Esophagus (tissue), 2 donors: ENCODE measurements around the gene NOBOX. TPM values are rescaled to one million over a fixed set of nuclear protein-coding genes. Genes with fewer than 3 reads are reported as not detected.
"Not testable (repeated sequence)": the region's sequence is repeated elsewhere in the genome, so short reads cannot be mapped to it uniquely, and the experiment has no call there.

Experiments used
- H3K27ac ChIP-seq, 2 donors: one replicate each; pipeline ENCODE4 v1.5.1; 2013; ENCODE audit warnings: low read depth in 2 of 2, mild to moderate bottlenecking in 2 of 2, inconsistent platforms in 1 of 2, low read length in 1 of 2, moderate library complexity in 1 of 2
- H3K27me3 ChIP-seq, 2 donors: one replicate each; pipeline ENCODE4 v1.6.1; 2013; ENCODE audit warnings: low read length in 2 of 2, control low read depth in 1 of 2, mild to moderate bottlenecking in 1 of 2; ENCODE audit not compliant: insufficient read depth in 2 of 2, control insufficient read depth in 1 of 2
- H3K36me3 ChIP-seq, 2 donors: one replicate each; pipeline ENCODE4 v1.6.1; 2013; ENCODE audit warnings: low read length in 1 of 2; ENCODE audit not compliant: control insufficient read depth in 2 of 2, insufficient read depth in 2 of 2
- H3K4me1 ChIP-seq, 2 donors: one replicate each; pipeline ENCODE4 v1.6.1; 2013; ENCODE audit warnings: low read length in 1 of 2; ENCODE audit not compliant: control insufficient read depth in 2 of 2, insufficient read depth in 2 of 2
- H3K4me3 ChIP-seq, 2 donors: one replicate each; pipeline ENCODE4 v1.5.1; 2013; ENCODE audit warnings: low read length in 2 of 2, mild to moderate bottlenecking in 2 of 2, low read depth in 1 of 2, moderate library complexity in 1 of 2
- H3K9me3 ChIP-seq, 2 donors: one replicate each; pipeline ENCODE4 v1.6.1; 2013; ENCODE audit warnings: mild to moderate bottlenecking in 2 of 2, low read depth in 1 of 2, low read length in 1 of 2, moderate library complexity in 1 of 2; ENCODE audit not compliant: control insufficient read depth in 2 of 2, insufficient read depth in 1 of 2
- WGBS, 2 donors: extraction: QIAGEN DNeasy Blood & Tissue Kit; methylation state at CpG; one replicate each; pipeline ENCODE4 v1.1.7; 2013; 5-methylcytosine and 5-hydroxymethylcytosine counted together
- polyA plus RNA-seq, 2 donors: library from polyadenylated mRNA; stranded (reverse); fragments of 200-250 nt; gene quantifications; one replicate each; pipeline ENCODE4 v1.2.3, GENCODE V29; 2013
- donor health status: healthy with polysubstance abuse.
- donor health status: Bipolar disorder and iron deficiency.

Gene NOBOX
- polyA plus RNA-seq, 2 donors, result not detected

DNA sequence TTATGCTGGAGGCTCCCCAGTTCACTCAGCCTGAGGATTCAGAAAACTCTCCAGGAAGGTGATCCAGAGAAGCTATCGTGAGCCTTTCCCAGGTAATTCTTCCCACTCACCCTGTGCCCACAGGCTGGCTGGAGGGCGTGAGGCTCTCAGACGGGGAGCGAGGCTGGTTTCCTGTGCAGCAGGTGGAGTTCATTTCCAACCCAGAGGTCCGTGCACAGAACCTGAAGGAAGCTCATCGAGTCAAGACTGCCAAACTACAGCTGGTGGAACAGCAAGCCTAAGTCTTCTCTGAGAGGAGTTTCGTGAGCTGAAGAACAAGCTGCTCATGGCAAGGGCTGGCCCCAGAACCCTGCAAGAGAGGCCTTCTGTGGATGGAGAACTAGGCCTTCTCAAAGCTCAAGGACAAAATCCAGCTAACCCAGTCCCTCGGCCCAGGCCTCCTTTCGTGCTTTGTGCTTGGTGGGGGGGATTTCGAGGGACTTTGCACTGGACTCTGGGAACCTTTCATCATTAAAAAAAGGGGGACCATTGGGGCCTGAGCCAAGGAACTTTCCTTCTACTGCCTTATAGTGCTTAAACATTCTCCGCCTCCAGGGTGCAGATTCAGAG, 23.6 kb downstream of the NOBOX start:
- peaks cover 11 to 14% of the 10 kb centered on the region in 2 donors for H3K36me3 ChIP-seq

DNA sequence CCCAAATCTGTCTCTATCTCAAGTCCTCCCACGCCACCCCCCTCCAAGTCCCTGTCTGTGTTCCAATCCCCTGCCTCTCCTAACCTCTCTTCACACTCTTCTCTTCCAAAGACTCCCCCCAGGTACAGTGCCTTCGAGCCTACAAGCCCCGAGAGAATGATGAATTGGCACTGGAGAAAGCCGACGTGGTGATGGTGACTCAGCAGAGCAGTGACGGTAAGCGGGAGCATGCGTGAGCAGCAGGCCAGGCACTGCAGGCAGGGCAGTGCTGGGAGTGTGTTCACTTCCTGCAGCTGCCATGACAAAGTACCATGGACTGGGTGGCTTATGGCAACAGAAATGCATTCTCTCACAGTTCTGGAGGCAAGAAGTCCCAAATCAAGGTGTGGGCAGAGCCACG, 24.8 kb downstream of the NOBOX start:
- H3K4me1 ChIP-seq, result peaks cover 0 to 3% of the 10 kb centered on the region in 2 donors
- 86% methylated on average over 9 of the region's 9 CpGs for WGBS, 2 donors
- peaks cover 11 to 14% of the 10 kb centered on the region in 2 donors for H3K36me3 ChIP-seq
- H3K9me3 ChIP-seq, result peaks cover 3% of the 10 kb centered on the region in 2 donors
- no peaks in the 10 kb centered on the region for H3K27me3 ChIP-seq
- H3K27ac ChIP-seq, result no peak overlapping the region
- no peak overlapping the region for H3K4me3 ChIP-seq

More for the DNA sequence above, 23.6 kb downstream of the NOBOX start:
- Histone ChIP-seq H3K27ac (no peak overlapping the region), H3K4me3 (no peak overlapping the region), H3K4me1 (peaks cover 3 to 8% of the 10 kb centered on the region in 2 donors), H3K27me3 (no peaks in the 10 kb centered on the region), H3K9me3 (peaks cover 3% of the 10 kb centered on the region in 2 donors)
- 95 to 96% methylated on average over 11 of the region's 11 CpGs for WGBS, 2 donors

DNA sequence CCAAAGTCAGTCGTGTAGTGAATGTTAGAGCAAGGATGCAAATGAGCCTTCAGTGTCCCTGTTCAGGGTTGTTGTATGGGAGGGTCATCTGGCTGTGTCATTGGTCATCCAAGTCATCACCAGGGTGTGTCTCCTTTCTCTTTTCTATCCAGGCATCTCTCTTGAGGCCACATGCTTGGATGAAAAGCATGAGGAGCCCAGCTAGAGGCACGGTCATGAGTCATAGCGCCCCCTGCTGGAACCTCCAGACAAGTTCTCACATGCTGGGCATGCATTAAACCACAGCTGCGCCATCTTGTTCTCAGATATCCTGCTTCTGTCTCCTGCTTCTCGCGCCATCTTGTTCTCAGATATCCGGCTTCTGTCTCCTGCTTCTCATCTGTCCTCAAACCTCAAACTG, 34.3 kb downstream of the NOBOX start:
- not testable (repeated sequence) for H3K27ac ChIP-seq, H3K27me3 ChIP-seq, H3K36me3 ChIP-seq, H3K9me3 ChIP-seq, H3K4me1 ChIP-seq, H3K4me3 ChIP-seq
- 97% methylated on average over 3 of the region's 7 CpGs; no CpG with 5 or more reads in 1 of the 2 donors for WGBS, 2 donors

DNA sequence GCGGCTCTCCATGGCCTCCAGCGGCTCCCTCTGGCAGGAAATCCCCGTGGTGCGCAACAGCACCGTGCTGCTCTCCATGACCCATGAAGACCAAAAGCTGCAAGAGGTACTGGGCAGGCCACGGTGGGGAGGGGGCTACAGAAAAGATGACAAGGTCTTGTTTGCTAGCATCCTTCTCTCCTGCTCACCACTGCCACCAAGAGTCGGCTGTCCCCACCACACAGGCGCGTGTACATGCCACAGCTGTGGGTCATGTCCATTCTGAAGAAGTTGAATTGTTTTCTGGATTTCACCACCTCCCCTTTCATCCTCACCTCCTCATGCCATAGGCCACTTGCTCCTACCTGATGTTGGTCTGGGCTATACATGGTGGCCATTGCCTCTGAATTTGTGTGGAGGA, 36.2 kb downstream of the NOBOX start:
- H3K4me3 ChIP-seq, H3K27me3 ChIP-seq, H3K27ac ChIP-seq, H3K4me1 ChIP-seq, H3K9me3 ChIP-seq, H3K36me3 ChIP-seq: not testable (repeated sequence)
- WGBS, 2 donors, result no CpG with 5 or more reads among the region's 9 CpGs

DNA sequence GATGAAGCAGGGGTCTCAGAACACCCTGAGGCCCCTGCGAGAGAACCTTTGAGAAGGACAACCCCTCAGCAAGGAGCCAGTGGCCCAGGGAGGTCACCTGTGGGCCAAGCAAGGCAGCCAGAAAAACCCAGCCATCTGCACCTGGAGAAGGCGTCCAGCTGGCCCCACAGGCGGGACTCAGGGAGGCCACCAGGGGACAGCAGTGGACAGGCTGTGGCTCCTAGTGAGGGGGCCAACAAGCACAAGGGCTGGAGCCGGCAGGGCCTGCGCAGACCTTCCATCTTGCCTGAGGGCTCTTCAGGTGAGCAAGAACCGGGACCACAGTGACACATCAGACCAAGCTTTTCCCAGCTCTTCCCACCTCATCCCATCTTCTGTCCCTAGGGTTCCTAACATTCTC, 38.0 kb downstream of the NOBOX start:
- not testable (repeated sequence) for H3K27ac ChIP-seq, H3K27me3 ChIP-seq, H3K4me1 ChIP-seq, H3K4me3 ChIP-seq, H3K36me3 ChIP-seq, H3K9me3 ChIP-seq
- no CpG with 5 or more reads among the region's 6 CpGs for WGBS, 2 donors

DNA sequence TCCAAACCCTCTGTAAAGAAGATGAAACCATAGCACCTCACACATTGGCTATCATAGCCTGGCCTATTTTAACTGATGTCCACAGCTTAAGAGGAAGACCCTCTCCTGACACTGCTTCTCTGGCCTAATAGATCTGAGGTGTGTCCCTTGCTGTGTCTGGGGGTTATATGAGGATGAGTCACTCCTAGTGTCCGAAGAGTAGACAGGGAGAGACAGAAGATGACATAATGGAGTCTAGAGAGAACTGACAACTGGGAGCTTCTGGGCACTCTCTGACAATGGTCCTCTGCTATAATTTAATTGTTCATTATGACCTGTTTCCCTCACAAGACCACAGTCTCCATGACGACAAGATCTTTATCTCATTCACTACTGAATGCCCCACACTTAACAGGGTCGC, 41.4 kb downstream of the NOBOX start:
- H3K27ac ChIP-seq, result not testable (repeated sequence)

GRCh38 chr7:144356860-144357259, 46.6 kb downstream of the NOBOX start:
- 73 to 91% methylated on average over 1 to 2 of the region's 11 CpGs for WGBS, 2 donors
- H3K27me3 ChIP-seq, H3K4me3 ChIP-seq, H3K4me1 ChIP-seq, H3K36me3 ChIP-seq, H3K27ac ChIP-seq, H3K9me3 ChIP-seq: not testable (repeated sequence)

More for the DNA sequence above, 41.4 kb downstream of the NOBOX start:
- WGBS, 2 donors, result no CpG with 5 or more reads among the region's 3 CpGs
- not testable (repeated sequence) for H3K36me3 ChIP-seq, H3K4me1 ChIP-seq, H3K9me3 ChIP-seq, H3K27me3 ChIP-seq, H3K4me3 ChIP-seq

DNA sequence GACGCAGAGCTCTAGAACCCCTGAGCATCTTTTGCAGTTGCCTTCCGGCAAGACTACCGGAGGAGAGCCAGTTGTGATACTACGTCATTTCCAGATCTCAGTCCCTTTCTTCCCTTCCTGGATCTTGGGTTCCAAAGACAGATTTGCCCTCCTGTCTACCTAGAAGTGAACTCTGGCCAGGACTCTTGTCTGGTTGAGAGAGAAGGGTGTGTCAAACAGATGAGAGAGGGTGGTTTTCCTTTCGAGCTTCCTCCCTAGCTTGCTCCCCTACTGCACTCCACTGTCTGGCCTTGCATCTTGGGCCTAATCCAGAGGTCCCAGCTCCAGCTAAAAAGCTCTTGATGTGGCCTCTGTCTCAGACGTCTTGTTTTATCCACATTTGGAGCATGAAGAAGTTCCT, 47.3 kb downstream of the NOBOX start:
- H3K36me3 ChIP-seq, H3K4me3 ChIP-seq, H3K9me3 ChIP-seq, H3K27me3 ChIP-seq, H3K27ac ChIP-seq, H3K4me1 ChIP-seq: not testable (repeated sequence)
- WGBS, 2 donors, result no CpG with 5 or more reads among the region's 6 CpGs

DNA sequence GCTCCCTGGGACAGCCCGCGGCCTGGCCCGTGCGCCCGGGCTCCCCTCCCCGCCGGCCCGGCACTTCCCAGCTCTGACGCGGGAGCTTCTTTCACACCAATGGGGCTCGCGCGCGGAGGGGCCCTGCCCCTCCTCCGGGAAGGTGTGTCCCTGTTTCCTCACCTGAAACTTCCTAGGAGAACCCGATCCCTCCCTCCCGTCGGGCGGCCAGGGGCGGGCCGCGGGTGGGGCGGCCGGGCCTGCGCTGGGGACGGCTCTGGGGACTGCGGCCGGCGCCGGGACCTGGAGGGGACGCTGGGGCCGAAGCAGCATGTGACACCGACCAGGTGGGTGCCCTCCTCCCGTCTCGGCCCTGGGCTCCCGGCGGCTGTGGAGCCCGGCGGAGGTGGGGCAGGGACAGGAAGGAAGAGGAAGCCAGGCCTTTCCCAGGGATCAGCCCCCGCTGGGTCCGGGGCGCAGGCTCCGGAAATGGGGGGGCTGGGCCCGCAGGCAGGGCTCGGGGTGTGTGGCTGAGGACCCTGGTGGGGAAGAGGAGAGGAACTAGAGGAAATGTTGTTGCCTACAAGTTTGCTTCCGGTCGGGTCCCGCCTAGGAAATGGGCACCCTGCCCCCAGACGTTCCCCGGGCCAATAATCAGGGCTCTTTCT, 48.2 kb downstream of the NOBOX start, which contains the start of gene ARHGEF5:
Gene ARHGEF5 (plus strand): TSS at position 227 of the 647 bp plus-strand sequence. CDS start 7,268 bp downstream, outside the sequence.
- not testable (repeated sequence) for H3K27me3 ChIP-seq, H3K4me3 ChIP-seq, H3K36me3 ChIP-seq, H3K27ac ChIP-seq, H3K9me3 ChIP-seq, H3K4me1 ChIP-seq
- no CpG with 5 or more reads among the region's 50 CpGs for WGBS, 2 donors

DNA sequence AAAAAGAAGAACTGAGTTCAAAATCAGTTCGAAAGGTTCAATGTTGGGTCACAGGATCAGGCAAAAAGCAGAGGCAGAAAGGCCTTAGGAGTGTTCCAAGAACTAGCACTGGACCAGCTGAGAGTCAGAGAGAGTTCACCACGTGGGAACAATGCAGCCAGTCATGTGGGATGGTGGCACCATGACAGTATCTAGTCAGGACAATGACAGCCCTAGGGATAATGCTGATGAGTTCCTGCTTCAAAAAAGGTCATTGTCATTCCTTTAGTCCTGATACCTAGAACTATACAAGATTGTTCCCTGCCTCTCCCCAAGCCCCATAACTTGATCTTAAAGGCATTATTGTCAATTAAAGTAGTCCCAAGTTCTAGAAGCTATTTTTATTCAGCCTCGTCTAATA, 51.8 kb downstream of the NOBOX start:
- WGBS, 2 donors, result 46 to 69% methylated on average over 2 of the region's 3 CpGs
- not testable (repeated sequence) for H3K4me1 ChIP-seq, H3K9me3 ChIP-seq, H3K27me3 ChIP-seq, H3K4me3 ChIP-seq, H3K27ac ChIP-seq, H3K36me3 ChIP-seq
